H9 (cell line): Measurements from ENCODE around the gene EPC2. TPM values are rescaled to one million over a fixed set of nuclear protein-coding genes. Genes with fewer than 3 reads are reported as not detected.

Experiments
- DNase-seq: peaks from one replicate; pipeline ENCODE4 v3.0.0-alpha.2; 2017
- H2AFZ ChIP-seq: one replicate; pipeline ENCODE4 v1.6.1; 2013; ENCODE audit warnings: mild to moderate bottlenecking, low read length, control low read depth, moderate library complexity
- H2AK5ac ChIP-seq: 2 replicates; pipeline ENCODE4 v1.6.1; 2013; ENCODE audit warnings: low read length, control low read depth, mixed read lengths; ENCODE audit not compliant: insufficient read length
- H2BK120ac ChIP-seq: one replicate; pipeline ENCODE4 v1.6.1; 2013; ENCODE audit warnings: low read depth, mild to moderate bottlenecking, low read length, control low read depth, inconsistent platforms; ENCODE audit not compliant: poor library complexity, severe bottlenecking
- H2BK12ac ChIP-seq: 2 replicates; pipeline ENCODE4 v1.6.1; 2013; ENCODE audit warnings: low read length, control low read depth, mixed read lengths, low read depth; ENCODE audit not compliant: insufficient read length
- H2BK15ac ChIP-seq: 2 replicates; pipeline ENCODE4 v1.6.1; 2013; ENCODE audit warnings: low read depth, low read length, control low read depth
- H2BK20ac ChIP-seq: one replicate; pipeline ENCODE4 v1.6.1; 2013; ENCODE audit warnings: low read depth, mild to moderate bottlenecking, low read length, control low read depth, inconsistent platforms; ENCODE audit not compliant: poor library complexity, severe bottlenecking
- H2BK5ac ChIP-seq: 2 replicates; pipeline ENCODE4 v1.6.1; 2013; ENCODE audit warnings: low read length, control low read depth, mixed read lengths; ENCODE audit not compliant: insufficient read length
- H3K14ac ChIP-seq: 2 replicates; pipeline ENCODE4 v1.6.1; 2013; ENCODE audit warnings: low read length, control low read depth; ENCODE audit not compliant: insufficient read depth
- H3K18ac ChIP-seq: 2 replicates; pipeline ENCODE4 v1.6.1; 2013; ENCODE audit warnings: low read depth, mild to moderate bottlenecking, mixed read lengths, low read length, control low read depth; ENCODE audit not compliant: insufficient read length
- H3K23ac ChIP-seq: 2 replicates; pipeline ENCODE4 v1.6.1; 2013; ENCODE audit warnings: low read length, control low read depth, mixed read lengths, low read depth; ENCODE audit not compliant: insufficient read length
- H3K23me2 ChIP-seq: 2 replicates; pipeline ENCODE4 v1.6.1; 2013; ENCODE audit warnings: low read depth, mild to moderate bottlenecking, mixed read lengths, low read length, control low read depth; ENCODE audit not compliant: insufficient read length, poor library complexity, severe bottlenecking
- H3K27ac ChIP-seq: 2 replicates; pipeline ENCODE4 v1.5.1; 2013; ENCODE audit warnings: low read length, control low read depth, mixed read lengths, low read depth; ENCODE audit not compliant: insufficient read length
- H3K27me3 ChIP-seq: 2 replicates; pipeline ENCODE4 v1.6.1; 2013; ENCODE audit warnings: low read length, control low read depth, inconsistent platforms; ENCODE audit not compliant: insufficient read depth
- H3K4ac ChIP-seq: 2 replicates; pipeline ENCODE4 v1.6.1; 2013; ENCODE audit warnings: low read depth, mild to moderate bottlenecking, control low read depth, inconsistent platforms, low read length, moderate library complexity
- H3K4me1 ChIP-seq: 2 replicates; pipeline ENCODE4 v1.6.1; 2013; ENCODE audit warnings: low read length, control low read depth, inconsistent platforms; ENCODE audit not compliant: insufficient read depth
- H3K4me2 ChIP-seq: 2 replicates; pipeline ENCODE4 v1.6.1; 2013; ENCODE audit warnings: low read length, control low read depth, mixed read lengths; ENCODE audit not compliant: insufficient read length, insufficient read depth
- H3K56ac ChIP-seq: 2 replicates; pipeline ENCODE4 v1.6.1; 2013; ENCODE audit warnings: low read depth, mild to moderate bottlenecking, mixed read lengths, low read length, control low read depth; ENCODE audit not compliant: insufficient read length
- H3K79me1 ChIP-seq: 2 replicates; pipeline ENCODE4 v1.6.1; 2013; ENCODE audit warnings: low read depth, mild to moderate bottlenecking, moderate library complexity, low read length, control low read depth, inconsistent platforms; ENCODE audit not compliant: insufficient read depth, poor library complexity, severe bottlenecking
- H3K79me2 ChIP-seq: 2 replicates; pipeline ENCODE4 v1.6.1; 2013; ENCODE audit warnings: low read length, control low read depth, inconsistent platforms; ENCODE audit not compliant: insufficient read depth
- H3K9ac ChIP-seq: 2 replicates; pipeline ENCODE4 v1.6.1; 2013; ENCODE audit warnings: low read length, control low read depth, mixed read lengths; ENCODE audit not compliant: insufficient read length; ENCODE audit errors: extremely low read depth
- H3K9me3 ChIP-seq: one replicate; pipeline ENCODE4 v1.6.1; 2013; ENCODE audit warnings: low read depth, low read length, inconsistent platforms; ENCODE audit not compliant: control insufficient read depth
- H3T11ph ChIP-seq: one replicate; pipeline ENCODE4 v1.6.1; 2013; ENCODE audit warnings: mild to moderate bottlenecking, low read length, control low read depth, inconsistent platforms
- H4K20me1 ChIP-seq: one replicate; pipeline ENCODE4 v1.6.1; 2013; ENCODE audit not compliant: control insufficient read depth, insufficient read length, insufficient read depth
- H4K5ac ChIP-seq: 2 replicates; pipeline ENCODE4 v1.6.1; 2013; ENCODE audit warnings: low read depth, mild to moderate bottlenecking, mixed read lengths, low read length, control low read depth; ENCODE audit not compliant: insufficient read length
- H4K8ac ChIP-seq: replicated peaks from 2 replicates; pipeline ENCODE4 v1.6.1; 2013; ENCODE audit warnings: low read length, control low read depth, mixed read lengths, low read depth; ENCODE audit not compliant: insufficient read length
- H4K91ac ChIP-seq: 2 replicates; pipeline ENCODE4 v1.6.1; 2013; ENCODE audit warnings: low read depth, mild to moderate bottlenecking, moderate library complexity, mixed read lengths, low read length, control low read depth; ENCODE audit not compliant: insufficient read length
- H3K27ac Mint-ChIP-seq, 3 experiments: 2 replicates in 2 of 3; 3 replicates in 1 of 3; pipeline ENCODE4 v1.8.0; 2020 to 2021; ENCODE audit warnings: mixed read lengths in 3 of 3, mild to moderate bottlenecking in 1 of 3, moderate library complexity in 1 of 3
- H3K27me3 Mint-ChIP-seq: 2 replicates; pipeline ENCODE4 v1.8.0; 2021; ENCODE audit warnings: low read depth, mild to moderate bottlenecking, moderate library complexity, mixed read lengths
- H3K36me3 Mint-ChIP-seq, 3 experiments: 2 replicates in 2 of 3; 3 replicates in 1 of 3; pipeline ENCODE4 v1.8.0; 2020 to 2021; ENCODE audit warnings: low read depth in 3 of 3, mixed read lengths in 3 of 3; ENCODE audit not compliant: insufficient read depth in 1 of 3
- H3K4me1 Mint-ChIP-seq, 2 experiments: 2 replicates each; pipeline ENCODE4 v1.8.0; 2020; ENCODE audit warnings: mixed read lengths in 2 of 2
- H3K4me3 Mint-ChIP-seq, 2 experiments: 2 replicates in 1 of 2; 3 replicates in 1 of 2; pipeline ENCODE4 v1.8.0; 2020 to 2021; ENCODE audit warnings: mild to moderate bottlenecking in 2 of 2, mixed read lengths in 2 of 2, moderate library complexity in 1 of 2
- H3K9me3 Mint-ChIP-seq, 2 experiments: 2 replicates in 1 of 2; 3 replicates in 1 of 2; pipeline ENCODE4 v1.8.0; 2020; ENCODE audit warnings: mild to moderate bottlenecking in 2 of 2, mixed read lengths in 2 of 2, moderate library complexity in 1 of 2
- WGBS: extraction: QIAGEN DNeasy Blood & Tissue Kit; methylation state at CpG from one replicate; pipeline ENCODE4 v1.1.7; 2013; ENCODE audit warnings: missing lambda C conversion rate, low lambda C conversion rate, mixed read lengths; ENCODE audit not compliant: insufficient read length; ENCODE audit errors: extremely low coverage; 5-methylcytosine and 5-hydroxymethylcytosine counted together
- total RNA-seq: library from RNA; stranded (reverse); gene quantifications from 2 replicates; pipeline ENCODE4 v1.2.1, GENCODE V29; 2021
- TF ChIP-seq, protein P1 (sequence below): fragments of 200-600 bp; sonication (generic); conservative IDR thresholded peaks from 3 replicates; pipeline ENCODE4 v1.8.0; 2021; ENCODE audit warnings: antibody characterized with exemption, mild to moderate bottlenecking

EPC2 gene
- total RNA-seq, 1 experiment from 2014 or later: 31.3 TPM

DNA sequence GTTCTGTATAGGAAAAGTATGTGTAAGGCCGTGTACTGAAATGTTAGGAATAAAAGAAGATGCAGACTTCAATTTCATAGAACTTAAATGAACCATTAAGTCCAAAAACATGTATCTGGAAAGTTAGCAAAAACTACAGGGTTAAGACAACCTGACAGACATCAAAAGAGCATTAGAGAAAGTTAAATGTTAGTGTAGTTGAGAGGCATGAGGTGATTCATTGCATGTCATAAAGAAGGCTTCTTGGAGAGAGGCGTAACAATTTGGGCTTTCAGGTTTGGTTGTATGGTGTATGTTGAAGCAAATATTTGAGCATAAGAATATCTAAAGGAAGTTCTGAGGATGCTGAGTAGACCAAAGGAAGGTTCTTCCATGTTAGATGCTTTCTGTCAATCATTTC, 6.3 kb downstream of the EPC2 start:
- Histone ChIP-seq H3K9ac (no peak overlapping the region), H2BK20ac (no peak overlapping the region), H3K79me1 (peaks cover 2% of the 10 kb centered on the region), H3K9me3 (no peaks in the 10 kb centered on the region), H2BK5ac (no peak overlapping the region), H2AFZ (no peak overlapping the region), H3K27ac (no peak overlapping the region), H4K20me1 (no peaks in the 10 kb centered on the region), H4K8ac (no peak overlapping the region), H3K23me2 (peaks cover 2% of the 10 kb centered on the region), H3K79me2 (peaks cover 55% of the 10 kb centered on the region), H4K5ac (no peak overlapping the region), H3K4ac (no peak overlapping the region), H3T11ph (no peak overlapping the region), H2BK15ac (no peak overlapping the region), H3K14ac (no peak overlapping the region), H4K91ac (no peak overlapping the region), H2BK120ac (no peak overlapping the region), H3K23ac (no peak overlapping the region), H3K4me2 (no peak overlapping the region), H2BK12ac (no peak overlapping the region), H3K27me3 (no peaks in the 10 kb centered on the region), H3K56ac (no peak overlapping the region), H2AK5ac (no peak overlapping the region), H3K4me1 (0 out of 2 replicates have a peak, but pooled peaks cover 5% of the 10 kb centered on the region), H3K18ac (no peak overlapping the region)
- Mint-ChIP-seq H3K9me3 (no peaks in the 10 kb centered on the region), H3K27me3 (no peaks in the 10 kb centered on the region), H3K4me3 (no peak overlapping the region), H3K4me1 (peaks cover 41 to 53% of the 10 kb centered on the region in 2 experiments), H3K36me3 (no peaks in the 10 kb centered on the region), H3K27ac (no peak overlapping the region)
- TF ChIP-seq, protein P1, sequence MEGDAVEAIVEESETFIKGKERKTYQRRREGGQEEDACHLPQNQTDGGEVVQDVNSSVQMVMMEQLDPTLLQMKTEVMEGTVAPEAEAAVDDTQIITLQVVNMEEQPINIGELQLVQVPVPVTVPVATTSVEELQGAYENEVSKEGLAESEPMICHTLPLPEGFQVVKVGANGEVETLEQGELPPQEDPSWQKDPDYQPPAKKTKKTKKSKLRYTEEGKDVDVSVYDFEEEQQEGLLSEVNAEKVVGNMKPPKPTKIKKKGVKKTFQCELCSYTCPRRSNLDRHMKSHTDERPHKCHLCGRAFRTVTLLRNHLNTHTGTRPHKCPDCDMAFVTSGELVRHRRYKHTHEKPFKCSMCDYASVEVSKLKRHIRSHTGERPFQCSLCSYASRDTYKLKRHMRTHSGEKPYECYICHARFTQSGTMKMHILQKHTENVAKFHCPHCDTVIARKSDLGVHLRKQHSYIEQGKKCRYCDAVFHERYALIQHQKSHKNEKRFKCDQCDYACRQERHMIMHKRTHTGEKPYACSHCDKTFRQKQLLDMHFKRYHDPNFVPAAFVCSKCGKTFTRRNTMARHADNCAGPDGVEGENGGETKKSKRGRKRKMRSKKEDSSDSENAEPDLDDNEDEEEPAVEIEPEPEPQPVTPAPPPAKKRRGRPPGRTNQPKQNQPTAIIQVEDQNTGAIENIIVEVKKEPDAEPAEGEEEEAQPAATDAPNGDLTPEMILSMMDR: no peak
- DNase-seq: no peak
- no CpG with 5 or more reads among the region's 2 CpGs for WGBS
